Measurements from ENCODE around the gene FYB2.

Gene FYB2

GRCh38 chr1:56834137-56834900 is 15.1 kb upstream of the FYB2 start:
- DNase-seq = no peak

- DNase-seq = no peak
These were observed 13.9 kb upstream of the FYB2 start for GRCh38 chr1:56833088-56833487.

- DNase-seq = no peak
These were observed 12.9 kb upstream of the FYB2 start for GRCh38 chr1:56831871-56832693.

DNA sequence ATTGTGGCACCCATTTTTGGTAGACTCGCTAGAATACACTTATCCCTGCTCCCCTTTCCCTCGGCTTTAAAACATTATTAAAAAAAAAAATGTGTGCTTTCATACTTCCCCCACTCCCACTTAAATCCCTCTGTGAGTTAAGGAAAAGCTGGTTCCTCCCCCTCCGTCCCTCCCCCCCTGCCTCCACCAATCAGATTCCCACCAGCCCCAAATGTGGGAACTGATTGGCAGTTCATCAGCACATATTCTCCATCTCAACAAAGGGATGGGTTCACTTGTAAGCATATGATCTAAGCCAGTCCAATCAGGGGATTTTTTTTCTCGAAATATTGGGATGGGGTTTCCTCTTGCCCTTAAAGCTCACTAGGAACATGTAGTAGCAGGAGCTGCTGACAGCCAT is 10.8 kb upstream of the FYB2 start:
- DNase-seq = no peak

DNA sequence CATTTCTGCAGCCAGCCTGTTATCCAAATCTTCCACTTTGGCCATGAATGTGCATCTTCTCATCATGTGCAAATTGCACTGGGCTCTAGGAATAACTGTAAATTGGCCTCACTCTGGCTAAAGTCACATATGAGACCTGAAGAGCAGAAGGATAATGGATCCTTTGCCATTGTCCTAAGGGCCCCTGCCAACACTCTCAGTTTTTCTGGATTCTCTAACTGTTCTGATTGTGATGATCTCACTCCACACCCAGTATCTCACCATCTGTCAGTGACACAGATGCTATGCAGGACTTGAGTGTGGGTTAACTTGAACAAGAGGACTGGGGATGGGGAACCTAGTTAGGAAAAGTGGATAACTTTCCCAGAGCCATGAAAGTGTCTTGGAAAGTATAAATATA is 8.5 kb upstream of the FYB2 start:
- DNase-seq = no peak

DNA sequence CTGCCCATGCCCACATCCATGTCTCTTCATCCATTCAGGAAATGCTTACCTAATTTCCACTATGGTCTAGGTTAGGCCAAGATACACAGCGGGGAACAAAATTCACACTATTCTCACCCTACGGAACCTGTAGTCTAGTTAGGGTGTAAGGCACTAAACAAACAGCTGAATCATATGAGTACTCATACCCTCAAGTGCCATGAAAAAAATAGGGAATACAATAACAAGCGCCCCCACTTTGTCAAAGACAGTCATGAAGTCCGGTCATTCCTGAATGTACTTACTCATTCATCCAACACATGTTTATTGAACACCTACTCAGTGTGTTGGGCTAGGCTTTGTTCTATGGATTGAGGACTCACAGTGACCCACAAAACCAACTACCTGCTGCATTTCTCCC is 6.2 kb upstream of the FYB2 start:
- no peak for DNase-seq

DNA sequence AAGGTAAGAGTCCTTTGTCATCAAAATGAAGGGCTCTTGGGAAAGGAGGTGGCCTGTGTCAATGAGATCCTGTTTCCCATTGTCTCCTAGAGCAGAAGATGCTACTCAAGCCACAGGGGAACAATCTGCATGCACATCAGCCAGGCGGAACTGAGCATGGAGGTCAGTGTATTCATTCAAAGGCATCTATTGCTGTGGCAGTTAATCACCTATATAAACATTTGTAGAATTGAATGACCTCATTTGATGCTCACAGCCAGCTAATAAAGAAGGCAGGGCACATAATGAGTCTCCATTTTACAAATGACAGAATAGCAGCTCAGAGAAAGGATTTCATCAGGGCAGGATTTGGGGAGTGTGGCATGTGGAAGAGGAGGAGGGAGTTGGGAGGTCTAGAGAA is 5.7 kb upstream of the FYB2 start:
- DNase-seq = no peak

DNA sequence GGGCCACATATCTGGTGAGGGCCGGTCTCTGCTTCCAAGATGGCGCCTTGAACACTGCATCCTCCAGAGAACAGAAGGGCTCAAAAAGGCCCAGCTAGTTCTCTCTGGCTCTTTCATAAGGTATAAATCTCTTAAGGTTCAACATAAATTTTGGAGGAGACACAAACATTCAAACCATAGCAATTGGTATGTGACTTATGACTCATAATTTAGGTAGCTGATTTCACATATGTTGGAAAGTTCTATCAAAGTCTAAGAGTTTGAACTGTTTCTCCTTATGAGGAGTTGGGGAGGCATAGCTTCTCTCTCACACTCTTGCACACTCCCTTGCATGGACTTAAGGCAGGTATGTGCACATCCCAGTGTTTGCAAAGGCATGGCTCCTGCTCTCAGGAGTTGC is 5.1 kb upstream of the FYB2 start:
- DNase-seq = no peak

GRCh38 chr1:56821462-56821797 is 2.2 kb upstream of the FYB2 start:
- no peak for DNase-seq

GRCh38 chr1:56820755-56821461 is 1.7 kb upstream of the FYB2 start:
- no peak for DNase-seq

DNA sequence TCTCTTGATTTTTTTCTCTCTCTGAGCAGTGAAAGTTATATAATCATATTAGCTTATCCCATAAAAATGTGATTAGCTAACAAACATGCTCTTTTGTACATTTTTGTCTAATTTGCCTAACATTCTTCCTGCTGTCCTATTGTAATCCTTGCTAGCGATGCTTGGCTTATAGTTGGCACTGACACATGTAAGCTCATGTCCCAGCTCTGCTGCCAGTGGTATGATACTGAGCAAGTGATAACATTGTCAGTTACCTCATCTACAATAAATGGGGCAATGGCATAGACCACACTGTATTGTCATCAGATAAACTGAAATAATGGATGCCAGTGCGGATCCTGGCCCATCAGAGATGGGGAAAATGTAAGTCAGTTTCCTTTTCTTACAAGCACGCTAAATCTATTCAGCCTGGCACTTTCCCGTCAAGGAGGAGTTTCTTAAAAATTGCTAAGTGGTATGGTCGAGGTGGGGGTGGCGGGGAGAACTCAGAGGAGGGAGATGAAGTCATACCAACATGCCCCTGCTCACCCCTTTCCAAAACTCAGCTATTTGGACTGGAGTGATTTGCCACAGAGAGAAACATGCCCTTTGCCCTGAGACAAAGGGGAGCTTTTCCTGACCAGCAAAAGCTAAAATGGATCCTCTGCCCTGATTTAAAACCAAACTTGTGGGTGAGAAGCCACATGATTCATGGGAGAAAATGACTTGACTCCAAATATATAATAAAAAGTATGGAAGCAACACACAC is 1.3 kb downstream of the FYB2 start:
- DNase-seq = no peak

DNA sequence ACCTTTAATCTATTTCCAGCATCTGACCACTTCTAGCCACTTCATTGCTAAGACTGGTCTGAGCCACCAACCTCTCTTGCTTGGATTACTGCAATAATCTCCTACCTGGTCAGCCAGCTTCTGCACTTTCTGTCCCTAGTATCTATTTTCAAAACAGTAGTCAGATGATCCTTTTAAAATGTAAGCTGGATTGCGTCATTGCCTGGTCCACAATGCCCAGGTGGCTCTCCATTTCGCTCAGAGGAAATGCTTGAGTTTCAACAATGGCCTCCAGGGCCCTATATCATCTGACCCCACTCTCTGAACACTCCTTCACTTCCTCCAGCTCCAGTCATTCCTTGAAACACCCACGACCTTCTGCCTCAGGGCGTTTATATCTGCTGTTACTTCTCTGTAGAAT is 2.3 kb downstream of the FYB2 start:
- no peak for DNase-seq

GRCh38 chr1:56816264-56816663 is 2.9 kb downstream of the FYB2 start:
- DNase-seq = no peak

DNA sequence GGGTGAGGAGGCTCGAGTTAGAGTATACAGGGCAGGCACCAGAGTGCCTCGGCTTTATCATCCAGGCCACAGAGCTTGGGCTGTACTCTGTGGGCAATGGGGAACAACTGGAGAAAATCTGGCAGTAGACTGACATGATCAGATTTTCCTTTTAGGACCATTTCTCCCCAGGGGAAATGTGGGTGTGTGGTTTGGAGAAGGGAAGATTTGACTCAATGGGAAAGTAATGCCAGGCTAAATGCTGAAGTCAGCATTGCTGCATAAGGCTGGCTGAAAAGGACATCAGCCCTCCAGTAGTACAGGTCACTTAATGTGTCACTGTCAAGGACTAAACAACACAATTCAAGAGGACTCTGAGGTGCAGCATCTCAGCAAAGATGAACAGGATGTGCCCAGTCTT is 5.0 kb downstream of the FYB2 start:
- DNase-seq = no peak

DNA sequence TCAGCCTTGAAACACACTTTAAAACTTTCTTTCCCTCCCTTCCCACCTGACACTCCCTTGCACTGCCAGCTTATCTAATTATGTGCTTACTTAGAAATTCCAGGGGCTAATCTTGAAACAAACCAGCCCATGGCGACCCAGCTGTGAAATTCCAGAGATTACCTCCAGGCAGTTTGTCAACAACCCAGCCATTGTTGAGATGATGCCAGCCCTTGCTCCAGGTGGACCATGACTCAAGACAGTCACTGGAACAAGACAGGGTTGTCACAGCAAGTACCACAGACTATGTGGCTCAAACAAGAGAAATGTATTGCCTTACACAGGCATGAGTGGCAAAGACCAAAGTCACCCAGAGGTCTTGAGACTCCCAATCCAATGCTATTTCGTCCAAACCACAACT is 7.9 kb downstream of the FYB2 start:
- no peak for DNase-seq

GRCh38 chr1:56808410-56808809 is 10.8 kb downstream of the FYB2 start:
- no peak for DNase-seq

GRCh38 chr1:56806804-56807203 is 12.4 kb downstream of the FYB2 start:
- no peak for DNase-seq

- DNase-seq = no peak
These were observed 15.5 kb downstream of the FYB2 start for GRCh38 chr1:56803561-56804156.

GRCh38 chr1:56799605-56800400 is 19.4 kb downstream of the FYB2 start:
- no peak for DNase-seq

GRCh38 chr1:56798053-56798471 is 21.1 kb downstream of the FYB2 start:
- no peak for DNase-seq

DNA sequence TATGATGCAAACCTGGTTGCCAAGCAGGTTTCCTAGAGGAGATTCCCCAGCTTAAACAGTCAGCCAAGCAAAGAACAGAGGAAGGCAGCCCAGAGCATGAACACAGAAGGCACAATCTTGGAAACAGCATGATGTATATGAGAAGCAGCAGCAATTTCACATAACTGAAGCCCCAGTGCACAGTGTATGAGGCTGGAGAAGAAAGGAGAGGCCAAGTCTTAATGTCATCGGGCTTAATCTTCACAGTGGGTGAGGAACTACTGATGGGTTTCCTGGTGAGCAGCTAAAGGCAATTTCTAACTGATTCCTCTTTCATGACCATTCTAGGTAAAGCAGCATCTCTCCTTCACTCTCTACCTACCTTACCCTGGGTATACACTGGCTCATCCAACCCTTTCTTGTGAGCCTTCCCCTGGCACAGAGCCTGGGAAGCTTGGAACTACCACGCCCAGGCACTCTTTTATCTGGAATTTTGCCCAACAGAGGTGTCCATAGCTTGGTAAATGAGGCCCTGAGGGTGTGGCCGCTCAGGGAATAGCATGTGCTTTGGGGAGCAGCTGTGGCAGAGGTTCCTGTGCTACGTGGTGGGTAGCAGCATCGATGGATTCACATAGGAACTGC is 22.0 kb downstream of the FYB2 start:
- no peak for DNase-seq
